HG02678 (cell line): ENCODE results near the gene HIP1R.
"Not testable (repeated sequence)": the region's sequence is repeated elsewhere in the genome, so short reads cannot be mapped to it uniquely, and the experiment has no call there.

Source experiments
- ATAC-seq: cut with Tn5 transposase; IDR thresholded peaks from one replicate; pipeline ENCODE4 v1.9.1; 2021; ENCODE audit warnings: mild to moderate bottlenecking, moderate library complexity; ENCODE audit not compliant: unreplicated experiment

Gene HIP1R

GRCh38 chr12:122892724-122893123 is 57.5 kb downstream of the HIP1R start:
- ATAC-seq = not testable (repeated sequence)

- no peak for ATAC-seq
Measured at GRCh38 chr12:122893208-122894153, 58.2 kb downstream of the HIP1R start.

DNA sequence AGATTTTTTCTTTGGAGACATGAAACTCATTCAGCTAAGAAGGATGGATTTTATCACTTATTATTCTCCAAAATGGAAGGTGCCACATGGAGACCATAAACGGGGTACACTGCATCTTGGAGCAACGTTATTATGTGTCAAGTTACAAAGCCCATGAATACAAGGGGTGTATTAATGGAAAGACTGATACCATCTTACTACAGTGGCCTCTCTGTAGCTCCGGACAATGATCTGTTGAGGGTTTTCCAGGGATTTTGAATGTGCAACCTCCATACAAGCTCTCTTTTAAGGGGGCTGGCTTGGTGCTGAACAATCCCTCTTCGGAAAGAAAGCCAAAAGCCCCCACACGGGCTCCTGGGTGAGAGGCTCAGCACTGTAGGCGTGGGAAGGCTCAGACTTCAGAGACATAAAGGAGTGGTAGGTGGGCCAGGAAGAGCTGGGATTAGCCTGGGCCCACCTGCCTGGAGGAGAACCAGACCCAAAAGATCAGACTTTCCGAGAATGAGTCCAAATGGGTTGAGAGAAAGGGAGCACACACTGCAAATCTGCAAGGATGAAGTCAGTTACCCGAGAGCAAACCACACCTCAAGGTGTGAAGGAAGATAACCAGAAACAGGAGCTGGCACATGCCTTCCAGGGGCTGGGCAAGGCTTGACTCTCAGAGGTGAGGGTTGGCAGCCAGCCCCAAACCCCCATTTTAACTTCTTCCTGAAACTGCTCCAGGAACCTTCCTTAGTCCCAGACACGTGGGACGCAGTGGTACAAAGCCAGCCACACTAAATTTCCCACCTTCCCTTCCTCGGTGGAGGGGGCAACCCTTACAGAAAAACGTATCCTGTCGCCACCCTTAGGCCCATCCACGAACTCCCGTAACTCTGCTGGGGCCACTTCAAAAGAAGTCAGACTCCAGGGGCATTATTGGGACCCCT is 59.2 kb downstream of the HIP1R start:
- ATAC-seq = no peak

DNA sequence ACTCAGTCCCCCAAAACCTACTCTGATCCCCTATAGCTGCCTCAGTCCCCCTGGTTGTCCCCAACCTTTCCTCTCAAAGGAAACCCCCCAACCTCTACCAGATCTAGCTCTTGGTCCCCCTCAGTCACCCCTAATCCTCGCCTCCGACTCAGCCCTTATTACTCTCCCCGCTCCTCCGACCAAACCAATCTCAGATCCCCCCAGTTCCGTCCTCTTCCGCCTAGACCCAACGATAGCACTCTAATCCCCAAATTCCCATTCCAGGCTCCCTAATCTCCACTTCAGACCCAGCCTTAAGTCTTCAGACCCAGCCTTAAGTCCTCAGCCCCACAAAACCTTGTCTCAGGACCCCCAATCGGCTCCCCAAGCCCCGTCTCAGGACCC is 60.1 kb downstream of the HIP1R start:
- no peak for ATAC-seq

- ATAC-seq = peak; percentile 63
Measured at GRCh38 chr12:122895704-122896636, 60.7 kb downstream of the HIP1R start, which contains the start of gene VPS37B. Gene VPS37B (minus strand): TSS chr12:122896124. CDS start chr12:122896062, 62 bp downstream.

DNA sequence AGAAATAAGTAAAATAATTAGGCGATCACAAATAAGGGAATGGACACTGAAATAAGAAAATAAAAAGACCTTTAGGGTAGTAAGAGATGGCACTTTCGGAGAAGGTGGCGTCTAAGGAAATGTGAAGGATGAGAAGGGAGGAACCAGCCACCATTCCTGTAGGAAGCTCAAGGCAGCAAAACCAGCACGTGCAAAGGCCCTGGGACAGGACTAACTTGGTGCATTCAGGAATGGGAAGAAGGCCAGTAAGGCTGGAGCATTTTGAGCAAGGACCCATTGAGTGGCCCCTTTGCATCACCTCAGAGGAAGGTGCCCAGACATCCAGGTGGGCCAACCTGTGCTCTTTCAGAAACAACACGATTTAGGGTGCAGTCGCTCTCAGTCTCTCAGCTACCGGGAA is 61.4 kb downstream of the HIP1R start:
- no peak for ATAC-seq

GRCh38 chr12:122899887-122900286 is 64.6 kb downstream of the HIP1R start:
- no peak for ATAC-seq

- ATAC-seq = no peak
Measured at GRCh38 chr12:122902854-122903692, 67.8 kb downstream of the HIP1R start.

- ATAC-seq = no peak
Measured at GRCh38 chr12:122903693-122904034, 68.4 kb downstream of the HIP1R start.

DNA sequence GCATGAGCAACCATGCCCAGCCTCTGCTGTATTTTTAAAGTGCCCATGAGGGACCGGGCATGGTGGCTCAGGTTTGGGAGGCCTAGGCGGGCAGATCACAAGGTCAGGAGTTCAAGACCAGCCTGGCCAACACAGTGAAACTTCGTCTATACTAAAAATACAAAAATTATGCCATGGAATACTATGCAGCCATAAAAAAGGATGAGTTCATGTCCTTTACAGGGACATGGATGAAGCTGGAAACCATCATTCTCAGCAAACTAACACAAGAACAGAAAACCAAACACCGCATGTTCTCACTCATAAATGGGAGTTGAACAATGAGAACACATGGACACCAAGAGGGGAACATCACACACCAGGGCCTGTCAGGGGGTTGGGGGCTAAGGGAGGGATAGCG is 70.0 kb downstream of the HIP1R start:
- not testable (repeated sequence) for ATAC-seq

DNA sequence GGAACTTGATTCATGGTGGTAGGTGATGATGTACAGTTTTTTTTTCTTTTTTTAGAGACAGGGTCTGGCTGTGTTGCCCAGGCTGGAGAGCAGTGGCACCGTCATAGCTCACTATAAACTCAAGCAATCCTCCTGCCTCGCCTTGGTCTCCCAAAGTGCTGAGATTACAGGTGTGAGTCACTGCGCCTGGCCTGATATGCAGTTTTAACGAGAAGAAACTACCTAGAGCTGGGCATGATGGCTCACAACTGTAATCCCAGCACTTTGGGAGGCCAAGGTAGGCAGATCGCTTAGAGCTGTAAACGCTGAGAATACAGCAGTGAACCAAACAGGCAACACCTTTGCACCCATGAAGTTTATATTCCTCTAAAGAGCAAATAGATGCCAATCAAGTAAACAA is 73.7 kb downstream of the HIP1R start:
- no peak for ATAC-seq

- no peak for ATAC-seq
Measured at GRCh38 chr12:122909442-122910288, 74.4 kb downstream of the HIP1R start.
